Activated CD8-positive, alpha-beta T cell treated with anti-CD3 and anti-CD28 coated beads, Interleukin-2, amount 10 ng/mL, durations not matched to agents 7 days and 5 days (primary cell): ENCODE data around the gene SYNJ1. TPM values are rescaled to one million over a fixed set of nuclear protein-coding genes. Genes with fewer than 3 reads are reported as not detected.
"Not testable (repeated sequence)": the region's sequence is repeated elsewhere in the genome, so short reads cannot be mapped to it uniquely, and the experiment has no call there.

Experiments used
- ATAC-seq: fragments of 150-1000 bp; cut with Tn5 transposase; one replicate; pipeline ENCODE4 v1.10.0; 2021; ENCODE audit warnings: moderate library complexity
- CTCF ChIA-PET: fragments of 350-600 bp; sonication (Branson Sonifier 250); formaldehyde crosslinking; loops from one replicate; lab custom pipeline; 2021; ENCODE audit warnings: antibody characterized with exemption; lab: Charles Lee
- POLR2A ChIA-PET: fragments of 350-600 bp; sonication (Branson Sonifier 250); formaldehyde crosslinking; loops from one replicate; lab custom pipeline; 2021; ENCODE audit warnings: antibody characterized with exemption; lab: Charles Lee
- DNase-seq: peaks from one replicate; pipeline ENCODE4 v3.0.0-alpha.2; 2020
- H3K27ac Mint-ChIP-seq: one replicate; pipeline ENCODE4 v1.8.0; 2021; ENCODE audit warnings: mild to moderate bottlenecking, mixed read lengths
- H3K27me3 Mint-ChIP-seq: one replicate; pipeline ENCODE4 v1.8.0; 2021; ENCODE audit warnings: low read depth, mixed read lengths
- H3K36me3 Mint-ChIP-seq: one replicate; pipeline ENCODE4 v1.8.0; 2021; ENCODE audit warnings: low read depth, mixed read lengths
- H3K4me1 Mint-ChIP-seq: one replicate; pipeline ENCODE4 v1.8.0; 2021; ENCODE audit warnings: low read depth, mixed read lengths
- H3K4me3 Mint-ChIP-seq: one replicate; pipeline ENCODE4 v1.8.0; 2021; ENCODE audit warnings: mild to moderate bottlenecking, mixed read lengths
- H3K9me3 Mint-ChIP-seq: one replicate; pipeline ENCODE4 v1.8.0; 2022; ENCODE audit warnings: mixed read lengths; ENCODE audit not compliant: insufficient read depth
- total RNA-seq, 2 experiments: library from RNA; stranded (reverse); gene quantifications; one replicate each; pipeline ENCODE4 v1.2.3, GENCODE V29; 2021

SYNJ1 gene
- total RNA-seq, 2 experiments from 2014 or later, result 16.0 to 21.8 TPM

- ATAC-seq (peak; percentile 70), DNase-seq (peak; percentile 54)
- H3K4me3 Mint-ChIP-seq, result no peak overlapping the region
- peaks cover 6% of the 10 kb centered on the region for H3K9me3 Mint-ChIP-seq
- H3K27ac Mint-ChIP-seq, result no peak overlapping the region
- no peaks in the 10 kb centered on the region for H3K27me3 Mint-ChIP-seq
- CTCF ChIA-PET, result interaction anchor here (0.6 to 1.4 kb wide), 12 partner anchors 10 to 534 kb away, joined by 3 to 16 read pairs (median 4); no protein-coding TSS in a partner anchor
- peaks cover 25% of the 10 kb centered on the region for H3K36me3 Mint-ChIP-seq
- POLR2A ChIA-PET, result no interaction called here
- H3K4me1 Mint-ChIP-seq, result peaks cover 10% of the 10 kb centered on the region
These were observed 74.4 kb downstream of the SYNJ1 start for GRCh38 chr21:32653326-32653901.

DNA sequence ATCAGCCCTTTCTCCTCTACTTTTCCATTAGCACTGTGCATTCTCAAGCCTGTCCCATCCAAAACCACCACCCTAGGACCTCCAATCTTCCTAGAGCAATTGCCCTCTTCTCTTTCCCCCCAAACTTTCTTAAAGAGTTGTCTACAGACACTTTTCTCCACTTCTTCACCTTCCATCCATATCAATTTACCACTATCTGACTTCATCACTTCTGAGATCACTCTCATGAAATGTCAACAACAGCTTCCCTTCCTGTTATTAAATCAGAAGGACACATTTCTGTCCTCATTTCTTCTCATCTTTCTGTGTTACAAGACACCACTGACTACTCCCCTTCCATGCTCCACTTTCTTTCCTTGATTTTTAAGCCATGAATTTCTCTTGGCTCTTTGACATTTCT is 79.6 kb downstream of the SYNJ1 start:
- Mint-ChIP-seq H3K36me3 (peaks cover 13% of the 10 kb centered on the region), H3K4me3 (no peak overlapping the region), H3K27ac (no peak overlapping the region), H3K9me3 (no peaks in the 10 kb centered on the region), H3K27me3 (no peaks in the 10 kb centered on the region), H3K4me1 (peaks cover 9% of the 10 kb centered on the region)
- CTCF ChIA-PET, result interaction anchor here (1.0 kb wide), 1 partner anchor 124 kb away, joined by 3 read pairs; the partner anchor contains the start of gene PAXBP1
- ATAC-seq (no peak), DNase-seq (no peak)
- POLR2A ChIA-PET, result no interaction called here

DNA sequence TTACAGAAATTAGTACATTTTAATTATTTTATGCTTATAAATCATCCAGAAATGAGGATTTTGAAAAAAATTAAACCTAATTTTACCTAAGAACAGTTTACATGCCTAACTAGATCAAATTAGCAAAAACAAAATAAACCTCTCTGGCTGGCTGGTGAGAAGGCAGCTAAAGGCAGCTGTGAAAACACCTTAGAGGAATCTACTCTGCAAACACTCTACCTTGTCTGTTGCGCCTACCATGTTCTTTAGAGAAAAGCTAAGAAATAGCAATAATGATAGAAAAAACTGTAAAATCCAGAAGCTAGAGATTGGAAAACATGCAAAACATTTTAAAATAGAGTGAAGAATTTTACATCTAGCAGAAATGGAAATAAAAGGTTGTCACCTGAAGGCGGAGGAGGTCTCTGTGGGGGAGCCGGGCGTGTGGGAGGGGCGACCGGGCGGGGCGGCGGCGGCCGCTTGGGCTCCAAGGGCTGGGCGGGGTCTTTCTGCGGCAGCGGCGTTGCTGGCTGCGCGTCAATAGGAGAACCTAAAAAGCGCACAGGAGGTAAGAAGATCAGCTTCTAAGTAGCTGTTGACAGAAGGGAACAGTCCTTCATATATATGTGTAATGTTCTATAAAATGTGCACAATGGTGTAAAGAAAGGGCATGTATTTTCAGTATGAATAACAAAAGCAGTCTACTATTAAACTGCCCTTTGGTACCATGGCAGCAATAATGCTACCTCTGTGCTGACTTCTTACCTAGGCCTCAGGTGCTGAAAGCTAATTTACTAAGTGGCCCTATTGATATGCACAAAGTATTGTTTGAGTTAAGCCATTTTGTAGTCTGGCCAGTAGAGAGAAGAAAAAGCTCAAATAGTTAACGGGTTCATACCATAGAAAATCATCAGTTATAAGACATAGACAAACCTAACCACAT is 82.3 kb downstream of the SYNJ1 start:
- Mint-ChIP-seq H3K27me3 (no peaks in the 10 kb centered on the region), H3K4me1 (peaks cover 7% of the 10 kb centered on the region), H3K9me3 (no peaks in the 10 kb centered on the region), H3K27ac (no peak overlapping the region), H3K4me3 (no peak overlapping the region), H3K36me3 (peaks cover 13% of the 10 kb centered on the region)
- POLR2A ChIA-PET, result no interaction called here
- DNase-seq (no peak), ATAC-seq (no peak)
- CTCF ChIA-PET, result interaction anchor here (1.1 to 1.3 kb wide), 2 partner anchors 126 to 181 kb away, joined by 3 read pairs; partner anchors contain the start of gene PAXBP1

- ChIA-PET POLR2A (no interaction called here), CTCF (no interaction called here)
- H3K9me3 Mint-ChIP-seq, result no peaks in the 10 kb centered on the region
- no peaks in the 10 kb centered on the region for H3K27me3 Mint-ChIP-seq
- H3K4me3 Mint-ChIP-seq, result no peak overlapping the region
- peaks cover 20% of the 10 kb centered on the region for H3K36me3 Mint-ChIP-seq
- H3K27ac Mint-ChIP-seq, result no peak overlapping the region
- ATAC-seq (no peak), DNase-seq (no peak)
- H3K4me1 Mint-ChIP-seq, result peaks cover 6% of the 10 kb centered on the region
These were observed 85.8 kb downstream of the SYNJ1 start for GRCh38 chr21:32641710-32642698.

DNA sequence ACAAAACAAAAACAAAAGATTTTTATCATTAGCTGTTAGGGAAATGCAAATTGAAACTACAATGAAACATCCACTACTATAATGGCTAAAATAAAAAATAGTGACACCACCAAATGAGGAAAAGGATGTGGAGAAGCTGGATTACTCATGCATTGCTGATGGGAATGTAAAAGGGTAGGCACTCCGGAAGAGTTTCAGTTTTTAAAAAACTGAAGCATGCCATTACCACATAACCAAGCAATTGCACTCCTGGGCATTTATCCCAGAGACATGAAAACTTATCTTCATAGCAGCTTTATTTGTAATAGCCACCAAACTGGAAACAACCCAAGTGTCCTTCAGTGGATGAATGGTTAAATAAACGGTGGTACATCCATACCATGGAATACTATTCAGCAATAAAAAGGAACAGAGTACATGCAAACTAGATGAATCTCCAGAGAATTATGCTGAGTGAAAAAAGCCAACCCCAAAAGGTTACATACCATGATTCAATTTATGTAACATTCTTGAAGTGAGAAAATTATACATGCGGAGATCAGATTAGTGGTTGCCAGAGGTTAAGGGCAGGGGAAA is 101.1 kb downstream of the SYNJ1 start:
- ATAC-seq, result no peak
- H3K36me3 Mint-ChIP-seq, result peaks cover 12% of the 10 kb centered on the region
- no peaks in the 10 kb centered on the region for H3K9me3 Mint-ChIP-seq
- no peak overlapping the region for H3K4me3 Mint-ChIP-seq
- peaks cover 5% of the 10 kb centered on the region for H3K4me1 Mint-ChIP-seq
- POLR2A ChIA-PET, result no interaction called here
- no peak for DNase-seq
- H3K27me3 Mint-ChIP-seq, result peaks cover 11% of the 10 kb centered on the region
- no peak overlapping the region for H3K27ac Mint-ChIP-seq
- CTCF ChIA-PET, result interaction anchor here (1.1 kb wide), 1 partner anchor 57 kb away, joined by 3 read pairs; no protein-coding TSS in a partner anchor

DNA sequence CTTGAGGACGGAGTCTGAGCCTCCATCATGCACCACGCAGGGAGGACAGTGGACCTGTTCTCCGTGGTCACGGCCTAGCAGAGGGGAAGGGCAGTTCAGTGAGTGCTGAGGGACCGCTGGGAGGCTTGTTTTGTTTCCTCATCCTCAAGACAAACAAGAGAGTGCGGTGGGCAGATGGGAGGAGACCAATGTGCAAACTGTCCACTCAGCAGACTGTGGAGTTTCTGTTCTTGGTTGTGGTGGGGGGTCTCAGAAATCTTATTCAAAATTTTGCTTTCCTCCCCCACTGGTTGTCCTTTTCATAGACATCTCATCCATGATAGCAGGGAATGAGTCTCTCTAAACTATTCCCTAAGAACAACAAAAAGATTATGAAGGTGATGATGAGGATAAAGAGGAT is 109.6 kb downstream of the SYNJ1 start:
- H3K9me3 Mint-ChIP-seq, H3K4me1 Mint-ChIP-seq, H3K36me3 Mint-ChIP-seq, CTCF ChIA-PET, POLR2A ChIA-PET, H3K27ac Mint-ChIP-seq, ATAC-seq, DNase-seq, H3K4me3 Mint-ChIP-seq: not testable (repeated sequence)
- H3K27me3 Mint-ChIP-seq, result peaks cover 23% of the 10 kb centered on the region

DNA sequence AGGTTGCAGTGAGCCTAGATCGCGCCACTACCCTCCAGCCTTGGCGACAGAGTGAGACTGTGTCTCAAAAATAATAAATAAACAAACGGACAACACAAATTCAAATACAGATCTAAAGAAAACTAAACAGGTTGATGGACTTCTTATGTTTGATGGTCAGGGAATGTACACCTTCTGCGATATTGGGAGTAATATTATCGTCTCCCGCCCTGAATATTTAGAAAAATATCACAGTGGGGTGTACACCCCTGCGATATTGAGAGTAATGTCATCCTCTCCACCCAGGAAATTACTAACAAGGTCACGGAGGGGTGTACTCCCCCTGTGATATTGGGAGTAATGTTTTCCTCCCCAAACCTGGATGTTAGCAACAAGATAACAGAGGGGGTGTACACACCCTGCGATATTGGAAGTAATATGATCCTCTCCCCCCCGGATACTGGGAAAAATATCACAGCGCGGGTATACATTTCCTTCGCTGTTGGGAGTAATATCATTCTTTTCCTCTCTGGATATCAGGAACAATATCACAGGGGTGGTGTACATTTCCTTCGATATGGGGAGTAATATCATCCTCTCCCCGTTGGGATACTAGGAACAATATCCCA is 114.3 kb downstream of the SYNJ1 start:
- no peak overlapping the region for H3K27ac Mint-ChIP-seq
- POLR2A ChIA-PET, result interaction anchor here (0.8 to 1.4 kb wide), 4 partner anchors 35 to 159 kb away, joined by 3 to 5 read pairs (median 4); partner anchors contain the start of gene SYNJ1
- no peak for DNase-seq

GRCh38 chr21:32612999-32613337 is 114.8 kb downstream of the SYNJ1 start:
- Mint-ChIP-seq H3K27ac (peak overlapping the region; percentile 92), H3K36me3 (peaks cover 10% of the 10 kb centered on the region), H3K4me1 (peaks cover 5% of the 10 kb centered on the region), H3K4me3 (peak overlapping the region; percentile 98), H3K27me3 (peaks cover 5% of the 10 kb centered on the region), H3K9me3 (no peaks in the 10 kb centered on the region)
- POLR2A ChIA-PET, result interaction anchor here (0.7 to 1.4 kb wide), 6 partner anchors 12 to 218 kb away, joined by 3 to 5 read pairs (median 4); partner anchors contain the start of gene SYNJ1
- CTCF ChIA-PET, result interaction anchor here (1.4 to 4.9 kb wide), 2 partner anchors 12 to 158 kb away, joined by 5 to 44 read pairs; partner anchors contain the start of gene PAXBP1
- ATAC-seq (peak; percentile 6), DNase-seq (no peak)

More for the DNA sequence above, 114.3 kb downstream of the SYNJ1 start:
- H3K9me3 Mint-ChIP-seq, result no peaks in the 10 kb centered on the region
- peak overlapping the region; percentile 98 for H3K4me3 Mint-ChIP-seq
- peaks cover 5% of the 10 kb centered on the region for H3K4me1 Mint-ChIP-seq
- CTCF ChIA-PET, result interaction anchor here (4.9 kb wide), 1 partner anchor 13 kb away, joined by 44 read pairs; no protein-coding TSS in a partner anchor
- ATAC-seq, result no peak
- H3K27me3 Mint-ChIP-seq, result peaks cover 6% of the 10 kb centered on the region
- peaks cover 10% of the 10 kb centered on the region for H3K36me3 Mint-ChIP-seq

DNA sequence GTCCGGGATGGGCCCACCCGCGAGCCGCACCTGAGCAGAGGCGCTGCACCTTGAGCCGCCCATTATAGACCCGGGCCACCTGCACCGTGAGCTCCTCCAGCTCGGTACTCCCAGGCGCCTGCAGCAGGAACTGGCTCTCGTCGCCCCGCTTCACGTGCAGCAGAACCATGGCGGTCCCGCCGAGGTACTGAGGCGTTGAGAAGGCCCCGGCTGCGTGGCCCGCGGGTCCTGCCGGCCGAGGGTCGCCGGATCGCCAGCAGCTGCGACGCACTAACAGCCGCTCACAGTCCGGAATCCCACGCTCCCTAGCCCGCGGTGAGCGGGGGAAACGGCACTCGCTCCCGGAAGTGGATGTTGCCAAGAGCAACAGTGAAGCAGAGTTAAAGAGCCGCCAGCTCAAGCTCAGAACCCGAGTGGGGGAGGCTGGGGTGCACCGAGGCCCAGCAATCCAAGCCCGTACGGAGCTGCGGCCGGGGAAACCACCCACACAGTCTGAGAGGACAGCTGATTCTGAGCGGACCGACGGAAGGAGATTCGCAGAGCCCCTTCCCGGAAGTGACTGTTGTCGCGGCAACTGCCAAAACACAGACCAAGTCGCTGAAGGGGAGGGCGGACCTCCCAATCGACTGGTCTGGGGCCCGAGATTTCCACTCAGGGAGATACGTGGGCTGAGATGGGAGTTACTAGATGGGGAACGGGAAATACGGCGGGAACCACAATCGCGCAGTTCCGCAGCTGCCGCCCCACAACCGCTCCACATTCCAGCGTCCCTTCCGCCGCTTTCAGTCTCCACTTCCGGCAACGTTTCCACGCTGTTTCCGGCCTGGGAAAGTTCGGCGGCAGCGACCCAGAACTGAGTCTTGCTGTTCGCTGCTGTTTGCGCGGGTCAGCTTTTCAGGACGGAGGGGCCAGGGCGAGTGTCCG is 115.5 kb downstream of the SYNJ1 start, which contains the start of gene CFAP298:
Gene CFAP298, minus strand, starts transcription at position 303 of the 924 bp plus-strand sequence. Its CDS starts 134 bp downstream, at position 169.
- DNase-seq, result peak; percentile 94
- CTCF ChIA-PET, result interaction anchor here (1.4 to 4.9 kb wide), 2 partner anchors 12 to 159 kb away, joined by 5 to 44 read pairs; partner anchors contain the start of gene PAXBP1
- peaks cover 5% of the 10 kb centered on the region for H3K4me1 Mint-ChIP-seq
- H3K4me3 Mint-ChIP-seq, result peak within 1 kb of the TSS; percentile 98
- peak within 1 kb of the TSS; percentile 92 for H3K27ac Mint-ChIP-seq
- H3K9me3 Mint-ChIP-seq, result no peaks in the 10 kb centered on the region
- peak; percentile 92 for ATAC-seq
- peaks cover 5% of the 10 kb centered on the region for H3K27me3 Mint-ChIP-seq
- POLR2A ChIA-PET, result interaction anchor here (0.6 to 1.4 kb wide), 7 partner anchors 11 to 217 kb away, joined by 3 to 5 read pairs (median 3); partner anchors contain the start of gene SYNJ1
- H3K36me3 Mint-ChIP-seq, result peaks cover 15% of the 10 kb centered on the region
